Measurements from ENCODE around the gene ATL3. TPM values are rescaled to one million over a fixed set of nuclear protein-coding genes. Genes with fewer than 3 reads are reported as not detected.

The ATL3 gene
- total and polyA plus RNA-seq, 2 of the 13 experiments (the other 11 are each of a cell fraction or from before 2014, with no cell fraction given), result not detected

- TF ChIP-seq ZNF629 (CRISPR knock-in tag; conservative IDR thresholded peaks at IDR 0.05) (no peak), ZNF12 (CRISPR knock-in tag; IDR thresholded peaks at IDR 0.05) (no peak), NCOR1 (IDR thresholded peaks at IDR 0.05; ENCODE audit: borderline replicate concordance, low read length) (no peak), ZSCAN31 (CRISPR knock-in tag; IDR thresholded peaks at IDR 0.05; ENCODE audit: low read depth) (peak; percentile 52; the same call in 1 of the 2 replicates), ZBTB37 (CRISPR knock-in tag; IDR thresholded peaks at IDR 0.05) (no peak), TMF1 (CRISPR knock-in tag; IDR thresholded peaks at IDR 0.05; ENCODE audit: low read depth) (no peak), ZNF17 (CRISPR knock-in tag; IDR thresholded peaks at IDR 0.05) (no peak), DPF2 (CRISPR knock-in tag; IDR thresholded peaks at IDR 0.05; ENCODE audit: borderline replicate concordance, low read depth) (no peak), ZNF10 (CRISPR knock-in tag; IDR thresholded peaks at IDR 0.05; ENCODE audit: borderline replicate concordance, low read depth) (no peak), SAP130 (CRISPR knock-in tag; IDR thresholded peaks at IDR 0.05; ENCODE audit: low read depth) (peak; percentile 72), ATF1 (CRISPR knock-in tag; IDR thresholded peaks at IDR 0.05) (no peak), SCMH1 (CRISPR knock-in tag; IDR thresholded peaks at IDR 0.05; ENCODE audit: borderline replicate concordance) (no peak), HMGXB3 (CRISPR knock-in tag; IDR thresholded peaks at IDR 0.05; ENCODE audit: borderline replicate concordance) (no peak), ZNF441 (CRISPR knock-in tag; IDR thresholded peaks at IDR 0.05; ENCODE audit: borderline replicate concordance) (0 out of 2 replicates have a peak, but pooled peaks have one; percentile 45), ZNF7 (CRISPR knock-in tag; IDR thresholded peaks at IDR 0.05) (no peak), NFYB (CRISPR knock-in tag; IDR thresholded peaks at IDR 0.05) (peak; percentile 29; the same call in 1 of the 2 replicates), ZNF530 (CRISPR knock-in tag; IDR thresholded peaks at IDR 0.05; ENCODE audit: low read depth) (no peak), ZNF761 (CRISPR knock-in tag; conservative IDR thresholded peaks at IDR 0.05) (no peak; the same call in 1 of the 2 replicates), SETDB1 (CRISPR knock-in tag; IDR thresholded peaks at IDR 0.05; ENCODE audit: borderline replicate concordance) (0 out of 2 replicates have a peak, but pooled peaks have one; percentile 65), ZNF784 (CRISPR knock-in tag; IDR thresholded peaks at IDR 0.05; ENCODE audit: borderline replicate concordance) (no peak), ZC3H13 (CRISPR knock-in tag; IDR thresholded peaks at IDR 0.05) (no peak), ZNF547 (CRISPR knock-in tag; IDR thresholded peaks at IDR 0.05) (peak; percentile 36; the same call in 1 of the 2 replicates), RBFOX2 (IDR thresholded peaks at IDR 0.05; ENCODE audit: low read depth, low read length) (peak; percentile 87), MTF2 (CRISPR knock-in tag; IDR thresholded peaks at IDR 0.05; ENCODE audit: borderline replicate concordance) (no peak)
Measured at GRCh38 chr11:63681321-63682065, 10.3 kb upstream of the ATL3 start, which contains the start of gene RTN3 (continued).

All from HepG2 (cell line).